ENCODE data around the gene RUVBL1.

The RUVBL1 gene

DNA sequence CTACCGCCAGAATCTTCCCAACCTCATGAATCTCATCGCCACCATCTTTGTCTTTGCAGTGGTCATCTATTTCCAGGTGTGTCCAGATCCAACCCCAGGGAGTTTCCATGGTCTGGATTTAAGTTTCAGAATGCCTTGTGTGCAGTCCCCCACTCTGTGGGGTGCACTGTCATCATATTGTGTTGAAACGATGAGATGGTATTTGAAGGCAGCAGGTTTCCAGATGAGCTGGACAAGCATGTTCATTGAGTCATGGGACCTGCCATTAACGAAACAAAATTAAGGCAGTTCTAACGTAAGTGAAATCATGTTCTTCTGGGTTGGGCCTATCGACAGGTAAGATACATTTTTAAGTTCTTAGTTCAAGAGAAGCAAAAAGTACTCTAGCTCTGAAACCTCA lies 58.6 kb downstream of the RUVBL1 start:
- no peak for DNase-seq

- no peak for DNase-seq
Observed at GRCh38 chr3:128063865-128064264, 59.7 kb downstream of the RUVBL1 start.

GRCh38 chr3:128062033-128062745 lies 61.4 kb downstream of the RUVBL1 start:
- no peak for DNase-seq

GRCh38 chr3:128060473-128061381 lies 62.9 kb downstream of the RUVBL1 start:
- no peak for DNase-seq

- no peak for DNase-seq
Observed at GRCh38 chr3:128056258-128056657, 67.4 kb downstream of the RUVBL1 start.

DNA sequence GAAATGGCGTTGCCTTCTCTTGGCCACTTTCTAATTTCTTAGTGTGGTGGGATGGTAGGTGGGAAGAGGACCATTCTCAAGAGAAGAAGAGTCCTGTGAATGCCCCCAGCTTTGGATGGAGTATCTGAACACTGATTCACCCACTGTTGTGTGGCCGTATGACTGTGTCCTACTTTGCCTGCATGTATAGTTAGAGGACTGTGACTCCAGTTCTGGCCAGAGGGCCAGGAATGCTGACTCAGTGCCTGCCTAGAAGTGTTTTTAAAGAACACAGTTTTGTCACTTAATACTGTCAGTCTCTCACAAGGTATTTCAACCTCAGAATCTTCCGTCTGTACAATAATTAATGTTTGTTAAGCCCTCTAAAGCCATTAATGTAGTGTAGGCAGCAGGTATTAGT lies 69.2 kb downstream of the RUVBL1 start:
- no peak for DNase-seq

GRCh38 chr3:128053614-128054013 lies 70.0 kb downstream of the RUVBL1 start:
- no peak for DNase-seq

DNA sequence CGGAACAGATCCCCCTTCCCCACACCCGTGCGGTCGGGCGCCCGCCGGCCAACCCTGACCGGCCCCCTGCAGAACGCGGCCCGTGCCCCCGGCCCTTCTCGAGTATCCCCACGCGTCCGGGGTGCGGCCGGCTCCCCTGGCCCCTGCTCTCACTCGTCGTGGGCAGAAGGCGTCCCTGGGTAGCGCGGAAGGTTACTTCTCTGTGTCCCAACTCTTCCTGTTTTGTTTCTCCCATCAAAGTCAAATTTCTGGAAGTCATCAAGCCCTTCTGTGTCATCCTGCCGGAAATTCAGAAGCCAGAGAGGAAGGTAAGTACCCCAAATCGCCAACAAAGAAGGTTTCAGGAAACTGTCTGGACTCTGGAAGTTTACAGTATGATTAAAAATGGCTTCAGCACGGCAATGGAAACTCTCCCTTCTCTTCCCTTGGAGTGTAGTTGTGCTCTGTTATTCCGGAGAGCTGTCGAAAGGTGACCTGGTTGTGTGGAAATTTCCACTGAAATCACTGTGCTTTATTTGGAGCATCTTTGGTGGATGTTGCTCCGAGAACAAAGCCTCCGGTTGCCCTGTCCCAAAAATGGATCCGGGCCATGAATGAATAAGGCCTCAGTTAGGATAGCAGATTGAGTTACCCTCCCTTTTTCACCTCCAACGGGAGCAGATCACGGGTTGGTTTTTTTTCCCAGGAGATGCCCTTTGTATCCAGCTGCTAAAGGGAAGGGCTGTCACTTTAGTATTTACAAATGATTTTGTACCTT lies 70.8 kb downstream of the RUVBL1 start:
- no peak for DNase-seq

- peak; percentile 95 for DNase-seq
Observed at GRCh38 chr3:128051837-128052594, 71.6 kb downstream of the RUVBL1 start, which contains the start of gene SEC61A1. Gene SEC61A1 (plus strand): TSS chr3:128052437. CDS start chr3:128052553, 116 bp downstream.

DNA sequence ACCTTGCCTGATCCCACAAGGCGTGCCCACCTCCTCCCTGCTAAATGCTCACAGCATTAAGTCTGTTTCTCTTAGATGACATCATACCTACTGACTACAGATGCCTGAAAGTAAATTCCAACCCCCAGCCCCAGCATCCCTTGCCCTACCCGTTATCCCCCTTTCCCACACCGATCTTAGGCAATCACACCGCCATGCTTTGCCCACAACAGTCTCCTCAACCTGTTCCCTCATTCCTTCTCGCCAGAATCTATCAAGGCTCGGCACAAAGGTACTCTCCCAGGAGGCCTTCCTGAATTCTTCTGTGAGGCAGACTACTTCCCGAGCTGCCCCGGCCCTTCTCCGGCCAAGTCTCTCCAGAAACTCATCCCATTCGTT lies 72.2 kb downstream of the RUVBL1 start:
- no peak for DNase-seq

- DNase-seq = no peak
Observed at GRCh38 chr3:128050597-128050996, 73.0 kb downstream of the RUVBL1 start.

DNA sequence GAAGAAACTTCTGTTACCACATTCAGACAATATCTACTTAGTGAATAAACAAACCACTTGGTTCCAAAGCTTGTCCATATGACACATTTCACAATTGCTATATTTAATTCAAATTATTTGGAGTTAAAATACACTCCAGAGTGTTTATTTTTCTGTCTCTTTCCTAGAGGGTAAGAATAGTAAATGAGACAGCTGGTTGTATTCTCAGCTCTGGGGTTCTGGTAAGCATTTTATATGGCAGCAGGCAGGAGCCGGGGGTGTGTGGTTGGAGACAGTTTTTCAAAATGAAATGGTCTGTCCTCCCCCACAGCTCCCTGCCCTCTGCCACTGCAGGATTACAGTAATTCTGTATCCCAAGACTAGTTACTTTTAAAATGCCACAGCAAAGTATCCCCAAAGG lies 82.3 kb downstream of the RUVBL1 start:
- DNase-seq = no peak

DNA sequence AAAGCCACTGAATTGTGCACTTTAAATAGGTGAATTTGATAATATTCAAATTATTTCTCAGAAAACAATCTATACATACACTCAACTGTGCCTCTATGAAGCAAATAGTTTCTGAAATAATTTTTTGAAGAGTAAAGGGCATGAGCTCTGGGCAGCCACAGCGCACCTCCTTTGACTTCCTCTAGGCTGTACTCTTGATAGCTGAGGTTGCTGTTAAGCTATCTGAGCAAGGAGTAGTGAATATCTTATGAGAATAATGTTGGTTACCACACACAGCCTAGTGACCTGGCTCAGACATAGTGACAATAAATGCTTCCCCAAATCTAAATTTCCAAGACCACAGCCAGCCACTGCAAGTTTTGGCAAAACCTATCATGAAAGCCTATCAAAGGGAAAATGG lies 83.0 kb downstream of the RUVBL1 start:
- no peak for DNase-seq

- no peak for DNase-seq
Observed at GRCh38 chr3:128040041-128040440, 83.6 kb downstream of the RUVBL1 start.

GRCh38 chr3:128036119-128036518 lies 87.5 kb downstream of the RUVBL1 start:
- no peak for DNase-seq

GRCh38 chr3:128033102-128033501 lies 90.5 kb downstream of the RUVBL1 start:
- DNase-seq = no peak

Data from central memory CD4-positive, alpha-beta T cell (primary cell).